GM21423 (cell line): ENCODE results near the gene LRP2.
A peak's percentile ranks its signal among the peaks of the same experiment; 100 is the strongest.
"Not testable (repeated sequence)": the region's sequence is repeated elsewhere in the genome, so short reads cannot be mapped to it uniquely, and the experiment has no call there.

Experiments
- ATAC-seq: cut with Tn5 transposase; IDR thresholded peaks from one replicate; pipeline ENCODE4 v1.9.1; 2021; ENCODE audit warnings: mild to moderate bottlenecking, moderate library complexity; ENCODE audit not compliant: unreplicated experiment

Gene LRP2

GRCh38 chr2:169362118-169362893 is at the start of gene LRP2:
LRP2 (minus strand) TSS chr2:169362534; CDS start chr2:169362399, 135 bp downstream.
- ATAC-seq, result no peak

GRCh38 chr2:169406891-169407290 is 44.6 kb upstream of the LRP2 start:
- ATAC-seq, result no peak

- not testable (repeated sequence) for ATAC-seq
These were observed 37.2 kb upstream of the LRP2 start for GRCh38 chr2:169399491-169399890.

GRCh38 chr2:169397697-169398096 is 35.4 kb upstream of the LRP2 start:
- ATAC-seq, result no peak

- no peak for ATAC-seq
These were observed 33.6 kb upstream of the LRP2 start for GRCh38 chr2:169395821-169396374.

- no peak for ATAC-seq
These were observed 30.8 kb upstream of the LRP2 start for GRCh38 chr2:169393068-169393590.

- no peak for ATAC-seq
These were observed 28.9 kb upstream of the LRP2 start for GRCh38 chr2:169391236-169391635.

- ATAC-seq, result no peak
These were observed 25.8 kb upstream of the LRP2 start for GRCh38 chr2:169388161-169388560.

GRCh38 chr2:169386722-169387121 is 24.4 kb upstream of the LRP2 start:
- ATAC-seq, result no peak

GRCh38 chr2:169384816-169385215 is 22.5 kb upstream of the LRP2 start:
- ATAC-seq, result no peak

- ATAC-seq, result no peak
These were observed 10.2 kb upstream of the LRP2 start for GRCh38 chr2:169372561-169372960.

- no peak for ATAC-seq
These were observed 3.7 kb upstream of the LRP2 start for GRCh38 chr2:169366066-169366465.

- peak; percentile 71 for ATAC-seq
These were observed 2.7 kb upstream of the LRP2 start for GRCh38 chr2:169365029-169365480.

GRCh38 chr2:169363560-169364150 is 1.3 kb upstream of the LRP2 start:
- ATAC-seq, result no peak

GRCh38 chr2:169362894-169363559 is 693 bp upstream of the LRP2 start:
- no peak for ATAC-seq

- ATAC-seq, result no peak
These were observed 622 bp downstream of the LRP2 start for GRCh38 chr2:169361706-169362117.

- ATAC-seq, result no peak
These were observed 1.2 kb downstream of the LRP2 start for GRCh38 chr2:169360984-169361705.

- ATAC-seq, result no peak
These were observed 4.3 kb downstream of the LRP2 start for GRCh38 chr2:169358016-169358415.

GRCh38 chr2:169354244-169354643 is 8.1 kb downstream of the LRP2 start:
- no peak for ATAC-seq

GRCh38 chr2:169351725-169352124 is 10.6 kb downstream of the LRP2 start:
- ATAC-seq, result no peak

GRCh38 chr2:169349535-169349934 is 12.8 kb downstream of the LRP2 start:
- ATAC-seq, result no peak
